ENCODE measurements around the gene UNC5A.

UNC5A gene

GRCh38 chr5:176816043-176816745 lies 5.8 kb downstream of the UNC5A start:
- no peak for DNase-seq (ENCODE audit: low spot score in 2 of 2)
- no peaks in the 10 kb centered on the region; the same call in 1 of the 2 replicates for H3K4me1 ChIP-seq
- no peak overlapping the region for H3K4me3 ChIP-seq
- H3K9me3 ChIP-seq: no peaks in the 10 kb centered on the region
- peaks cover 15% of the 10 kb centered on the region for H3K27me3 ChIP-seq (ENCODE audit: low read depth)
- in situ Hi-C loops (cut with MboI; ENCODE audit: low sequenced_read_pairs): no loop called here
- no peaks in the 10 kb centered on the region for H3K36me3 ChIP-seq (replicated peaks)

DNA sequence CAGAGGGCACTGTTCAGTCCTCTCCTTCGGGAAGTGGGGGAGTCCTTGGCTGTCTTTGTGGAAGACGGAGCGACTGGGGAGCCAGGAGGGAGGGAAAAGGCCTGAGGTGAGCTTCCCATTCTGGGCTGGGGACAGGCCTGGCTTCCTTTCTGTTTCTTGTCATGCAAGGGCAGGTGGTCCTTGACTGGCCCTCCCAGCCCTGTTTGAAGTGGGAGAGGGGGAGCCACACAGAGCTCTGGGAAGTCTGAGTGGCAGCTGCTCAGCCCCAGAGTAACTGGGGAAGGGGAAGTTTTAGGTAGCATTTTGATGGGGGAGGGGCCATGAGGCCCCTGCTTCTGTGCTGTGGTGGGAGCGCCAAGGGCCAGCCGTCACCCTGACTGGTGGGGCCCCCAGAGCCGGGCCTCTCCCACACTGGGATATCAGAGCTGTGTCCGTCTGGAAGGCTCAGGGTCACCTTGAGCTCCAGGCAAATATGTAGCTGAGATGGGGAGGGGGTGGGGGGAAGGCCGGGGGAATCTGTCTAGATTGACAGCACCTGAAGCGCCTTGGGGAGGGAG lies 6.5 kb downstream of the UNC5A start:
- H3K4me3 ChIP-seq: no peak overlapping the region
- peaks cover 8% of the 10 kb centered on the region; the same call in 1 of the 2 replicates for H3K27me3 ChIP-seq (ENCODE audit: low read depth)
- no peaks in the 10 kb centered on the region; the same call in 1 of the 2 replicates for H3K4me1 ChIP-seq
- no peak for DNase-seq (ENCODE audit: low spot score in 2 of 2)
- no peaks in the 10 kb centered on the region for H3K9me3 ChIP-seq
- H3K36me3 ChIP-seq (replicated peaks): no peaks in the 10 kb centered on the region
- in situ Hi-C loops (cut with MboI; ENCODE audit: low sequenced_read_pairs): no loop called here

DNA sequence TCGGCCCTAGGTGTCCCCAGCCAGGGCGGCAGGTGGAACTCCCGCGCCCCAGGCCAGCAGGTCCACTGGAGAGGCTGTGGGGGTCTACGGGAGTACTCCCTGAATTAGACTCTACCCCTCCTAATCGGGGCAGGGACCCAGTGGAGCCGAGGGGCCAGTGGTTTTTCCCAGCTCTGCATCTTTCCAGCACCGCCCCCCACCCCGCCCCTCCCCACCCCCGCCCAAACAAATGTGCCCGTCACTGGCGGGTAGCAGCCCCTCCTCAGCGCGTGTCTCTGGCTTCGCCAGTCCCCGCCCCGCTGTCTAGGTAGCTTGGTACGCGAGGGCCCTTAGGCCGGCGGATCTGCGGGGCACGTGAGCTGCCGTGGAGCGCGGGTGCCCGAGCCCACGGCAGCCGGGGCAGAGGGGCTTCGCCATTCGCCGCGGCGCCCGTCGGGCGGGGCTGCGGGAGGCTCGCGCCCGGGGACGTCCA lies 7.0 kb downstream of the UNC5A start:
- peaks cover 3% of the 10 kb centered on the region; the same call in 1 of the 2 replicates for H3K27me3 ChIP-seq (ENCODE audit: low read depth)
- no peaks in the 10 kb centered on the region for H3K36me3 ChIP-seq (replicated peaks)
- no peak overlapping the region; the same call in 1 of the 2 replicates for H3K4me3 ChIP-seq
- in situ Hi-C loops (cut with MboI; ENCODE audit: low sequenced_read_pairs): no loop called here
- DNase-seq (ENCODE audit: low spot score in 2 of 2): peak in 1 of 2 experiments; percentile 48
- H3K4me1 ChIP-seq: no peaks in the 10 kb centered on the region; the same call in 1 of the 2 replicates
- H3K9me3 ChIP-seq: no peaks in the 10 kb centered on the region

GRCh38 chr5:176817841-176818377 lies 7.5 kb downstream of the UNC5A start:
- in situ Hi-C loops (cut with MboI; ENCODE audit: low sequenced_read_pairs): no loop called here
- peak; percentile 66 to 82 for DNase-seq (ENCODE audit: low spot score in 2 of 2)
- H3K27me3 ChIP-seq (ENCODE audit: low read depth): no peaks in the 10 kb centered on the region

DNA sequence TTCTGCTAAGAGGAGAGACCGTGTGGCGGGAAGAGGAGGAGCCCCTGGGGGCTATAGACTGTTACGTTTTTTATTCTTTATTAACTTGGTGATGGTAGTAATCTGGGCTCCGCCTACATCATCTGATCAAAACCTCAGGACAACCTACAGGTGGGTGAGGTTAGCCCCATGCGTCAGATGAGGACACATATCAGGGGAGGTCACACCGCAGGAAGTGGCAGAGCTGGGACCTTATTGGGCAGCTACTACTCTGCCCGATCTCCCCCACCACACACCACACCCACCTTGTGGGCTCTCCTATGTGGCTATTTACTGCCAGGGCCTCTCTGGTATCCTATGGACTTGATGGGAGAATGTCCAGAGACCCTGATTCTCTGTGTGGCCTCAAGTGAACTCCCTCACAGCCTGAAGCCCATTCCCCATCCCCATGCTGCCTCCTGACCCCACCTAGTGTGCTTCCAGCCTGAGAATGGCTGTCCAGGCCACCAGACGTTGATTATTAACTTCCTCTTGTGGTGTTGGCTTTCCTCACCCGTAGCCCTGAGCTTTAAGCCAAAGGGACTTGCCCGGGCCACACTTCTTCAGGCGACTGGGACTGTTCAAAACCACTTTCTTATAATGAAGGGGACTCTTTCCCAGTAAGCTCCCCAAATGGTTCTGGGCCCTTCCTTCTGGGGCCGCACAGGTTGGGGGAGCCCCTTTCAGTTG lies 8.2 kb downstream of the UNC5A start:
- DNase-seq (ENCODE audit: low spot score in 2 of 2): no peak
- H3K4me3 ChIP-seq: peak overlapping the region; percentile 31
- in situ Hi-C loops (cut with MboI; ENCODE audit: low sequenced_read_pairs): no loop called here

More at GRCh38 chr5:176817841-176818377, 7.5 kb downstream of the UNC5A start:
- Histone ChIP-seq H3K9me3 (no peaks in the 10 kb centered on the region), H3K4me3 (peak overlapping the region; percentile 31), H3K36me3 (replicated peaks) (no peaks in the 10 kb centered on the region), H3K4me1 (no peaks in the 10 kb centered on the region; the same call in 1 of the 2 replicates)

DNA sequence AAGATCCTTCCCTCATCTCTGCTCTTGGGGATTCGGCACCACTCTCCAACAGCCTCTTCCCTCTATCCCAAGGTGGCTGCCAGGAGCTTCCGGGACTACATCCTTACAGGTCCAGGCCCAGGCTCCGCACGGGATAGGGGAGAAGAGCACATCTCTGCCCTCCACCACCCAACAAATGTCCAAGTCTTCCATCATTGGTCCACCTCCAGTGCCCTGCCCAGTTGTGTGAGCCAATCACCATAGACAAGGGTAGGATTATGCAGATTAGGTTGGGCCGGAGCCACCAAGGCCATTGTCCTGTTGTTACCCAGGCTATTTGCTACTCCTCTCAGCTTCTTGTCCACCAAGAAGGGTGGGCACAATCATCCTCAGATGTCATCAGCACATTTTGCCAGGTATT lies 9.1 kb downstream of the UNC5A start:
- no peaks in the 10 kb centered on the region for H3K27me3 ChIP-seq (ENCODE audit: low read depth)
- no peaks in the 10 kb centered on the region for H3K9me3 ChIP-seq
- no peaks in the 10 kb centered on the region for H3K36me3 ChIP-seq (replicated peaks)
- DNase-seq (ENCODE audit: low spot score in 2 of 2): no peak
- in situ Hi-C loops (cut with MboI; ENCODE audit: low sequenced_read_pairs): no loop called here
- no peak overlapping the region for H3K4me3 ChIP-seq
- H3K4me1 ChIP-seq: no peaks in the 10 kb centered on the region; the same call in 1 of the 2 replicates

More for the DNA sequence above, 8.2 kb downstream of the UNC5A start:
- Histone ChIP-seq H3K9me3 (no peaks in the 10 kb centered on the region), H3K36me3 (replicated peaks) (no peaks in the 10 kb centered on the region), H3K27me3 (ENCODE audit: low read depth) (no peaks in the 10 kb centered on the region), H3K4me1 (no peaks in the 10 kb centered on the region; the same call in 1 of the 2 replicates)

DNA sequence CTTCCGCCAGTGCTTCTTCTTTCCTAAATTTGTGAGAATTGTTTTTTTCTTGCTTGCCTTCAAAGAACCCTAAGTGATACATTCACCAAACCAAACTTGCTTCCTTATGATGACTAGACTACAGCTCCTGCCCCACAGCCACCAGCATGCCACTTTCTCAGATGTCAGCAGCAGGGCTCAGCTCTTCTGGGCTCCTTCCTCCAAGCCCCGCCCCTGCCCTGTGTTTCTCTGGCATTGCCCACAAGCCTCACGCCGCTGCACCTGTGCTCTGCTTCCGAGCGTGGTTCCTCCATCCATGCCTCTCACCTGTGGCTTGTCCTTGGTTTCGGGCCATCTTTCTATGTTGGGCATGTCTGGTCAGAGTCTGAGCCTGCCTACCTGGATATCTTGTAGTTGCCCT lies 10.6 kb downstream of the UNC5A start:
- no peak overlapping the region for H3K4me3 ChIP-seq
- in situ Hi-C loops (cut with MboI; ENCODE audit: low sequenced_read_pairs): no loop called here
- no peaks in the 10 kb centered on the region for H3K36me3 ChIP-seq (replicated peaks)
- no peak for DNase-seq (ENCODE audit: low spot score in 2 of 2)
- H3K4me1 ChIP-seq: no peaks in the 10 kb centered on the region; the same call in 1 of the 2 replicates
- no peaks in the 10 kb centered on the region for H3K9me3 ChIP-seq
- H3K27me3 ChIP-seq (ENCODE audit: low read depth): no peaks in the 10 kb centered on the region

- no peak overlapping the region for H3K4me3 ChIP-seq
- DNase-seq (ENCODE audit: low spot score in 2 of 2): no peak
- in situ Hi-C loops (cut with MboI; ENCODE audit: low sequenced_read_pairs): no loop called here
- no peaks in the 10 kb centered on the region; the same call in 1 of the 2 replicates for H3K4me1 ChIP-seq
- no peaks in the 10 kb centered on the region for H3K36me3 ChIP-seq (replicated peaks)
- no peaks in the 10 kb centered on the region for H3K9me3 ChIP-seq
- H3K27me3 ChIP-seq (ENCODE audit: low read depth): no peaks in the 10 kb centered on the region
These were observed 11.1 kb downstream of the UNC5A start for GRCh38 chr5:176821441-176821840.

- Histone ChIP-seq H3K4me1 (no peaks in the 10 kb centered on the region; the same call in 1 of the 2 replicates), H3K36me3 (replicated peaks) (no peaks in the 10 kb centered on the region), H3K9me3 (no peaks in the 10 kb centered on the region), H3K27me3 (ENCODE audit: low read depth) (no peaks in the 10 kb centered on the region), H3K4me3 (no peak overlapping the region)
- no peak for DNase-seq (ENCODE audit: low spot score in 2 of 2)
- in situ Hi-C loops (cut with MboI; ENCODE audit: low sequenced_read_pairs): no loop called here
These were observed 11.9 kb downstream of the UNC5A start for GRCh38 chr5:176822041-176822792.

GRCh38 chr5:176822793-176823481 lies 12.6 kb downstream of the UNC5A start:
- Histone ChIP-seq H3K36me3 (replicated peaks) (no peaks in the 10 kb centered on the region), H3K4me3 (no peak overlapping the region), H3K4me1 (no peaks in the 10 kb centered on the region; the same call in 1 of the 2 replicates), H3K9me3 (no peaks in the 10 kb centered on the region), H3K27me3 (ENCODE audit: low read depth) (no peaks in the 10 kb centered on the region)
- in situ Hi-C loops (cut with MboI; ENCODE audit: low sequenced_read_pairs): no loop called here
- no peak for DNase-seq (ENCODE audit: low spot score in 2 of 2)

GRCh38 chr5:176823869-176824412 lies 13.6 kb downstream of the UNC5A start:
- Histone ChIP-seq H3K27me3 (ENCODE audit: low read depth) (no peaks in the 10 kb centered on the region), H3K4me1 (no peaks in the 10 kb centered on the region), H3K9me3 (no peaks in the 10 kb centered on the region), H3K36me3 (replicated peaks) (no peaks in the 10 kb centered on the region), H3K4me3 (no peak overlapping the region)
- no peak for DNase-seq (ENCODE audit: low spot score in 2 of 2)
- in situ Hi-C loops (cut with MboI; ENCODE audit: low sequenced_read_pairs): no loop called here

- in situ Hi-C loops (cut with MboI; ENCODE audit: low sequenced_read_pairs): no loop called here
- Histone ChIP-seq H3K36me3 (replicated peaks) (no peaks in the 10 kb centered on the region), H3K27me3 (ENCODE audit: low read depth) (no peaks in the 10 kb centered on the region), H3K9me3 (no peaks in the 10 kb centered on the region), H3K4me1 (no peaks in the 10 kb centered on the region), H3K4me3 (no peak overlapping the region)
- no peak for DNase-seq (ENCODE audit: low spot score in 2 of 2)
These were observed 14.2 kb downstream of the UNC5A start for GRCh38 chr5:176824604-176825003.
